Mesothelial cell of epicardium (in vitro differentiated cells): Measurements from ENCODE around the gene SPTLC2. TPM values are rescaled to one million over a fixed set of nuclear protein-coding genes. Genes with fewer than 3 reads are reported as not detected.

Source experiments
- DNase-seq, 2 experiments: peaks; one replicate each; pipeline ENCODE4 v3.0.0; 2021; ENCODE audit warnings: low spot score in 2 of 2; ENCODE audit not compliant: unreplicated experiment in 2 of 2
- H3K27ac Mint-ChIP-seq: 2 replicates; pipeline ENCODE4 v1.8.0; 2021; ENCODE audit warnings: mixed read lengths
- H3K27me3 Mint-ChIP-seq: 2 replicates; pipeline ENCODE4 v1.8.0; 2021; ENCODE audit warnings: low read depth, mixed read lengths
- H3K36me3 Mint-ChIP-seq: 2 replicates; pipeline ENCODE4 v1.8.0; 2021; ENCODE audit warnings: mixed read lengths
- H3K4me1 Mint-ChIP-seq: 2 replicates; pipeline ENCODE4 v1.8.0; 2021; ENCODE audit warnings: mixed read lengths
- H3K4me3 Mint-ChIP-seq: 2 replicates; pipeline ENCODE4 v1.8.0; 2021; ENCODE audit warnings: mild to moderate bottlenecking, moderate library complexity, mixed read lengths
- H3K9me3 Mint-ChIP-seq: 2 replicates; pipeline ENCODE4 v1.8.0; 2021; ENCODE audit warnings: mixed read lengths
- CTCF ChIP-seq: fragments of 200-600 bp; sonication (generic); IDR thresholded peaks from one replicate; pipeline ENCODE4 v1.5.0; 2021; ENCODE audit warnings: antibody characterized with exemption; ENCODE audit not compliant: unreplicated experiment
- total RNA-seq: library from RNA; stranded (reverse); gene quantifications from 3 replicates; pipeline ENCODE4 v1.2.1, GENCODE V29; 2021

SPTLC2 gene
- total RNA-seq, 1 donor from 2014 or later: 36.6 TPM

GRCh38 chr14:77582511-77582910 is 33.9 kb downstream of the SPTLC2 start:
- Mint-ChIP-seq H3K9me3 (no peaks in the 10 kb centered on the region), H3K4me3 (no peak overlapping the region), H3K4me1 (peaks cover 35% of the 10 kb centered on the region), H3K27ac (peak overlapping the region; percentile 89), H3K36me3 (peaks cover 12% of the 10 kb centered on the region), H3K27me3 (peaks cover 2% of the 10 kb centered on the region)
- DNase-seq: no peak
- no peak for TF ChIP-seq CTCF

GRCh38 chr14:77580964-77581505 is 35.4 kb downstream of the SPTLC2 start:
- no peak for DNase-seq
- H3K9me3 Mint-ChIP-seq: no peaks in the 10 kb centered on the region
- peak overlapping the region; percentile 95 for H3K27ac Mint-ChIP-seq
- no peak for TF ChIP-seq CTCF
- H3K36me3 Mint-ChIP-seq: peaks cover 8% of the 10 kb centered on the region
- no peak overlapping the region for H3K4me3 Mint-ChIP-seq
- H3K4me1 Mint-ChIP-seq: peaks cover 35% of the 10 kb centered on the region
- peaks cover 2% of the 10 kb centered on the region for H3K27me3 Mint-ChIP-seq

- Mint-ChIP-seq H3K4me3 (no peak overlapping the region), H3K27ac (peak overlapping the region; percentile 95), H3K36me3 (peaks cover 10% of the 10 kb centered on the region), H3K4me1 (peaks cover 35% of the 10 kb centered on the region), H3K9me3 (no peaks in the 10 kb centered on the region), H3K27me3 (peaks cover 2% of the 10 kb centered on the region)
- no peak for DNase-seq
- no peak for TF ChIP-seq CTCF
Observed at GRCh38 chr14:77580477-77580876, 36.0 kb downstream of the SPTLC2 start.

- Mint-ChIP-seq H3K36me3 (peaks cover 10% of the 10 kb centered on the region), H3K27ac (peak overlapping the region; percentile 61), H3K4me1 (peaks cover 35% of the 10 kb centered on the region), H3K27me3 (peaks cover 2% of the 10 kb centered on the region), H3K4me3 (no peak overlapping the region), H3K9me3 (no peaks in the 10 kb centered on the region)
- no peak for TF ChIP-seq CTCF
- no peak for DNase-seq
Observed at GRCh38 chr14:77579780-77580179, 36.7 kb downstream of the SPTLC2 start.

- TF ChIP-seq CTCF: no peak
- no peak overlapping the region for H3K27ac Mint-ChIP-seq
- H3K36me3 Mint-ChIP-seq: peaks cover 16% of the 10 kb centered on the region
- peaks cover 5% of the 10 kb centered on the region for H3K9me3 Mint-ChIP-seq
- H3K27me3 Mint-ChIP-seq: no peaks in the 10 kb centered on the region
- no peak for DNase-seq
- no peak overlapping the region for H3K4me3 Mint-ChIP-seq
- peaks cover 34% of the 10 kb centered on the region for H3K4me1 Mint-ChIP-seq
Observed at GRCh38 chr14:77579065-77579464, 37.4 kb downstream of the SPTLC2 start.
